Calu3 (cell line): ENCODE results near the gene ABCF3. TPM values are rescaled to one million over a fixed set of nuclear protein-coding genes. Genes with fewer than 3 reads are reported as not detected.

Source experiments
- Bru-seq: library from RNA; stranded (reverse); fragments of 400-500 nt; gene quantifications from one replicate; lab custom pipeline; 2021; lab: Mats Ljungman, UMichigan
- BruChase-seq, 2 experiments: library from RNA; stranded (reverse); fragments of 400-500 nt; gene quantifications; one replicate each; lab custom pipeline; 2021; lab: Mats Ljungman, UMichigan
- BruUV-seq: library from RNA; stranded (reverse); fragments of 400-500 nt; replicated peaks from 2 replicates; lab custom pipeline; 2021; lab: Mats Ljungman, UMichigan
- CTCF ChIA-PET: fragments of 300-600 bp; sonication (Branson Sonifier 250); formaldehyde crosslinking; loops from one replicate; lab custom pipeline; 2022; ENCODE audit warnings: antibody characterized with exemption; lab: Charles Lee
- DNase-seq: peaks from one replicate; pipeline ENCODE4 v3.0.0; 2022
- H3K27ac Mint-ChIP-seq: one replicate; pipeline ENCODE4 v1.8.0; 2022; ENCODE audit warnings: mixed read lengths; ENCODE audit not compliant: unreplicated experiment
- H3K27me3 Mint-ChIP-seq: one replicate; pipeline ENCODE4 v1.8.0; 2022; ENCODE audit warnings: mixed read lengths; ENCODE audit not compliant: unreplicated experiment
- H3K36me3 Mint-ChIP-seq: one replicate; pipeline ENCODE4 v1.8.0; 2022; ENCODE audit warnings: mild to moderate bottlenecking, moderate library complexity, mixed read lengths; ENCODE audit not compliant: insufficient read depth, unreplicated experiment
- H3K4me1 Mint-ChIP-seq: one replicate; pipeline ENCODE4 v1.8.0; 2022; ENCODE audit warnings: mild to moderate bottlenecking, low read depth, mixed read lengths; ENCODE audit not compliant: unreplicated experiment
- H3K4me3 Mint-ChIP-seq: one replicate; pipeline ENCODE4 v1.8.0; 2022; ENCODE audit warnings: mild to moderate bottlenecking, low read depth, moderate library complexity, mixed read lengths; ENCODE audit not compliant: unreplicated experiment
- H3K9me3 Mint-ChIP-seq: one replicate; pipeline ENCODE4 v1.8.0; 2022; ENCODE audit warnings: low read depth, mixed read lengths; ENCODE audit not compliant: unreplicated experiment
- intact Hi-C: fragments of 100-400 bp; cut with micrococcal nuclease; formaldehyde crosslinking; loops from one replicate; pipeline ENCODE4 v1.10.0; 2022; ENCODE audit not compliant: unreplicated experiment
- long read RNA-seq: library from polyadenylated mRNA; stranded (forward); transcript quantifications from one replicate; pipeline ENCODE4 v2.0.0, GENCODE V29; 2022
- total RNA-seq: library from RNA; stranded (reverse); gene quantifications from 2 replicates; pipeline ENCODE4 v1.2.3, GENCODE V29; 2022
- TF ChIP-seq, protein P1 (sequence below): fragments of 200-600 bp; IDR thresholded peaks from one replicate; pipeline ENCODE4 v1.8.0; 2022; ENCODE audit warnings: antibody characterized with exemption; ENCODE audit not compliant: unreplicated experiment

Gene ABCF3, protein sequence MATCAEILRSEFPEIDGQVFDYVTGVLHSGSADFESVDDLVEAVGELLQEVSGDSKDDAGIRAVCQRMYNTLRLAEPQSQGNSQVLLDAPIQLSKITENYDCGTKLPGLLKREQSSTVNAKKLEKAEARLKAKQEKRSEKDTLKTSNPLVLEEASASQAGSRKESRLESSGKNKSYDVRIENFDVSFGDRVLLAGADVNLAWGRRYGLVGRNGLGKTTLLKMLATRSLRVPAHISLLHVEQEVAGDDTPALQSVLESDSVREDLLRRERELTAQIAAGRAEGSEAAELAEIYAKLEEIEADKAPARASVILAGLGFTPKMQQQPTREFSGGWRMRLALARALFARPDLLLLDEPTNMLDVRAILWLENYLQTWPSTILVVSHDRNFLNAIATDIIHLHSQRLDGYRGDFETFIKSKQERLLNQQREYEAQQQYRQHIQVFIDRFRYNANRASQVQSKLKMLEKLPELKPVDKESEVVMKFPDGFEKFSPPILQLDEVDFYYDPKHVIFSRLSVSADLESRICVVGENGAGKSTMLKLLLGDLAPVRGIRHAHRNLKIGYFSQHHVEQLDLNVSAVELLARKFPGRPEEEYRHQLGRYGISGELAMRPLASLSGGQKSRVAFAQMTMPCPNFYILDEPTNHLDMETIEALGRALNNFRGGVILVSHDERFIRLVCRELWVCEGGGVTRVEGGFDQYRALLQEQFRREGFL
- total RNA-seq, result 114 and 116 TPM in 2 replicates
- percentile 87 among the genes with signal in this experiment for Bru-seq, nascent RNA
- BruChase-seq, experiment 1, labeled RNA remaining after a 6-hour chase, result percentile 92 among the genes with signal in this experiment
- BruChase-seq, experiment 2, labeled RNA remaining after a 2-hour chase, result percentile 93 among the genes with signal in this experiment
- long read RNA-seq, transcript ABCF3-203 (21 exons, 2,624 nt), result major isoform, 69 of 96 reads
- long read RNA-seq, partial matches to known transcripts, result 5 of 96 reads
- long read RNA-seq, other reads (novel, unspliced or antisense), result 22 of 96 reads

- Mint-ChIP-seq H3K27me3 (no peaks in the 10 kb centered on the region), H3K27ac (peak within 1 kb of the TSS; percentile 96), H3K4me1 (peaks cover 27% of the 10 kb centered on the region), H3K4me3 (peak within 1 kb of the TSS; percentile 100), H3K9me3 (no peaks in the 10 kb centered on the region), H3K36me3 (peaks cover 68% of the 10 kb centered on the region)
- no TSS peak for BruUV-seq
- intact Hi-C loops, result loop anchor here (2.0 kb wide), 2 partner anchors 48 to 52 kb away; partner anchors contain the start of gene EIF2B5
- no peak for DNase-seq
- CTCF ChIA-PET, result interaction anchor here (0.7 to 1.7 kb wide), 11 partner anchors 10 to 103 kb away, joined by 3 to 9 read pairs (median 4); partner anchors contain the start of gene EIF2B5
- TF ChIP-seq, protein P1, sequence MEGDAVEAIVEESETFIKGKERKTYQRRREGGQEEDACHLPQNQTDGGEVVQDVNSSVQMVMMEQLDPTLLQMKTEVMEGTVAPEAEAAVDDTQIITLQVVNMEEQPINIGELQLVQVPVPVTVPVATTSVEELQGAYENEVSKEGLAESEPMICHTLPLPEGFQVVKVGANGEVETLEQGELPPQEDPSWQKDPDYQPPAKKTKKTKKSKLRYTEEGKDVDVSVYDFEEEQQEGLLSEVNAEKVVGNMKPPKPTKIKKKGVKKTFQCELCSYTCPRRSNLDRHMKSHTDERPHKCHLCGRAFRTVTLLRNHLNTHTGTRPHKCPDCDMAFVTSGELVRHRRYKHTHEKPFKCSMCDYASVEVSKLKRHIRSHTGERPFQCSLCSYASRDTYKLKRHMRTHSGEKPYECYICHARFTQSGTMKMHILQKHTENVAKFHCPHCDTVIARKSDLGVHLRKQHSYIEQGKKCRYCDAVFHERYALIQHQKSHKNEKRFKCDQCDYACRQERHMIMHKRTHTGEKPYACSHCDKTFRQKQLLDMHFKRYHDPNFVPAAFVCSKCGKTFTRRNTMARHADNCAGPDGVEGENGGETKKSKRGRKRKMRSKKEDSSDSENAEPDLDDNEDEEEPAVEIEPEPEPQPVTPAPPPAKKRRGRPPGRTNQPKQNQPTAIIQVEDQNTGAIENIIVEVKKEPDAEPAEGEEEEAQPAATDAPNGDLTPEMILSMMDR, result no peak
Measured at GRCh38 chr3:184186184-184186901, at the start of gene ABCF3. Gene ABCF3 (plus strand): TSS chr3:184186199. CDS start chr3:184186208, 9 bp downstream.

- H3K27me3 Mint-ChIP-seq, result no peaks in the 10 kb centered on the region
- intact Hi-C loops, result no loop called here
- TF ChIP-seq, protein P1, result no peak
- peaks cover 34% of the 10 kb centered on the region for H3K4me1 Mint-ChIP-seq
- no peak for DNase-seq
- BruUV-seq, result no TSS peak
- H3K9me3 Mint-ChIP-seq, result no peaks in the 10 kb centered on the region
- peaks cover 82% of the 10 kb centered on the region for H3K36me3 Mint-ChIP-seq
- H3K27ac Mint-ChIP-seq, result no peak overlapping the region
- no peak overlapping the region for H3K4me3 Mint-ChIP-seq
- CTCF ChIA-PET, result no interaction called here
Measured at GRCh38 chr3:184140436-184140835, 45.6 kb upstream of the ABCF3 start.

DNA sequence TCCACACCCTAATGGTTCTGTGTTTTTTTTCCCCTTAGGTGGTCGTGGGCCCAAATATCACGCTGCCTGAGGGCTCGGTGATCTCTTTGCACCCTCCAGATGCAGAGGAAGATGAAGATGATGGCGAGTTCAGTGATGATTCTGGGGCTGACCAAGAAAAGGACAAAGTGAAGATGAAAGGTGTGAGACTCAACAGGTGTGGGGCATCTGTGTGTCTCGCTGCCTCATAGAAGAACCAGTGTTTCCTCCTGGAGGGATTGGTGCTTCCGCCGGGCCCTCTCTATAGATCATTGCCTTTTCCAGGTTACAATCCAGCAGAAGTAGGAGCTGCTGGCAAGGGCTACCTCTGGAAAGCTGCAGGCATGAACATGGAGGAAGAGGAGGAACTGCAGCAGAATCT is 43.8 kb upstream of the ABCF3 start:
- CTCF ChIA-PET, result no interaction called here
- Mint-ChIP-seq H3K36me3 (peaks cover 77% of the 10 kb centered on the region), H3K9me3 (no peaks in the 10 kb centered on the region), H3K4me3 (no peak overlapping the region), H3K27me3 (no peaks in the 10 kb centered on the region), H3K4me1 (peaks cover 22% of the 10 kb centered on the region), H3K27ac (no peak overlapping the region)
- DNase-seq, result no peak
- intact Hi-C loops, result no loop called here
- BruUV-seq, result no TSS peak
- TF ChIP-seq, protein P1, result no peak

GRCh38 chr3:184143327-184143726 is 42.7 kb upstream of the ABCF3 start:
- intact Hi-C loops, result no loop called here
- H3K27me3 Mint-ChIP-seq, result no peaks in the 10 kb centered on the region
- H3K36me3 Mint-ChIP-seq, result peaks cover 68% of the 10 kb centered on the region
- DNase-seq, result no peak
- CTCF ChIA-PET, result interaction anchor here (0.6 to 2.8 kb wide), 2 partner anchors 9 to 77 kb away, joined by 5 to 14 read pairs; partner anchors contain the start of gene EIF2B5
- H3K9me3 Mint-ChIP-seq, result no peaks in the 10 kb centered on the region
- no peak overlapping the region for H3K27ac Mint-ChIP-seq
- H3K4me1 Mint-ChIP-seq, result peaks cover 17% of the 10 kb centered on the region
- H3K4me3 Mint-ChIP-seq, result no peak overlapping the region
- no TSS peak for BruUV-seq
- TF ChIP-seq, protein P1, result no peak
